Fibroblast of pulmonary artery (primary cell): ENCODE results near the gene TCP11.

Experiments used
- DNase-seq: peaks from one replicate; pipeline ENCODE4 v3.0.0-alpha.2; 2010; ENCODE audit warnings: low read depth
- H3K4me3 ChIP-seq: replicated peaks from 2 replicates; pipeline ENCODE4 v1.5.1; 2011; ENCODE audit warnings: low read depth, mild to moderate bottlenecking, control low read depth, low read length, moderate library complexity
- TF ChIP-seq, protein P1 (sequence below): IDR thresholded peaks from 2 replicates; pipeline ENCODE4 v1.5.1; 2011; ENCODE audit warnings: mild to moderate bottlenecking, control low read depth, low read length, inconsistent platforms; ENCODE audit errors: missing control alignments

Gene TCP11

GRCh38 chr6:35166520-35166919, 25.4 kb upstream of the TCP11 start:
- H3K4me3 ChIP-seq = no peak overlapping the region
- DNase-seq = no peak
- TF ChIP-seq, protein P1, sequence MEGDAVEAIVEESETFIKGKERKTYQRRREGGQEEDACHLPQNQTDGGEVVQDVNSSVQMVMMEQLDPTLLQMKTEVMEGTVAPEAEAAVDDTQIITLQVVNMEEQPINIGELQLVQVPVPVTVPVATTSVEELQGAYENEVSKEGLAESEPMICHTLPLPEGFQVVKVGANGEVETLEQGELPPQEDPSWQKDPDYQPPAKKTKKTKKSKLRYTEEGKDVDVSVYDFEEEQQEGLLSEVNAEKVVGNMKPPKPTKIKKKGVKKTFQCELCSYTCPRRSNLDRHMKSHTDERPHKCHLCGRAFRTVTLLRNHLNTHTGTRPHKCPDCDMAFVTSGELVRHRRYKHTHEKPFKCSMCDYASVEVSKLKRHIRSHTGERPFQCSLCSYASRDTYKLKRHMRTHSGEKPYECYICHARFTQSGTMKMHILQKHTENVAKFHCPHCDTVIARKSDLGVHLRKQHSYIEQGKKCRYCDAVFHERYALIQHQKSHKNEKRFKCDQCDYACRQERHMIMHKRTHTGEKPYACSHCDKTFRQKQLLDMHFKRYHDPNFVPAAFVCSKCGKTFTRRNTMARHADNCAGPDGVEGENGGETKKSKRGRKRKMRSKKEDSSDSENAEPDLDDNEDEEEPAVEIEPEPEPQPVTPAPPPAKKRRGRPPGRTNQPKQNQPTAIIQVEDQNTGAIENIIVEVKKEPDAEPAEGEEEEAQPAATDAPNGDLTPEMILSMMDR = no peak

DNA sequence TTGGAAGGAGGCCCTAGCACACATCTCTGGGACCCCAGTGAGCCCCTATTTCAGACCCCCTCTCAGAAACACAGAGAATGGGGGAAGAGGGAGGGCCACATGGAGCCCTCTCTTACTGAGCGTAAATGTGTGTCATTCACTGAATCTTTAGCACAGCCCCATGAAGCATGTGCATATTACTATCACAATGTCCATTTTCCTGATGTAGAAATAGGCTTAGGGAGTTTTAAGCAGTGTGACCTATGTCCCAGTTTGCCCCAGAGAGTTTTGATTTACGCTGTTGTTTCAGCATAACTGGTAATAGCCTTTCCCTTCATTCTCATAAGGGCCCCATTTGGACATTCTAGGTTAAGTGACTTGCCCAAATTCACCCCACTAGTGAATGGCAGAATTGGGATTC, 25.0 kb upstream of the TCP11 start:
- H3K4me3 ChIP-seq = no peak overlapping the region
- TF ChIP-seq, protein P1 = no peak
- no peak for DNase-seq

- TF ChIP-seq, protein P1 = no peak
- no peak for DNase-seq
- no peak overlapping the region for H3K4me3 ChIP-seq
Observed at GRCh38 chr6:35165630-35166071, 24.5 kb upstream of the TCP11 start.

DNA sequence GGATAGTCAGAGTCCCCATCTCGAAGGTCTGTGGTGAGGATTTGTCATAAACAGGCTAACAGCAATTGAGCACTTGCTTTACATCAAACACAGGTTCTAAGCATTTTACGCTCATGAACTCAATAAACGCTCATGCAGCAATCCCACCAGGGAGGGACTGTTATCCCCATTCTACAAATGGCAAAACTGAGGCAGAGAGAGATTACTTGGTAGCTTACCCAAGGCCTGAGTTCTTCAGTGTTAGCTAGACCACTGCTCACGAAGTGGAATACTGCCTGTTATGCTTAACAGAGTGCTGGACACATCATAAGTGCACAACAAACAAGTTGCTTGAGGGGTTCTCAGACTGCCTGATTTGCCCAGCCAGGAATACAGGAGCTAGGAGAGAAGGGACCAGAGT, 23.7 kb upstream of the TCP11 start:
- DNase-seq = no peak
- TF ChIP-seq, protein P1 = no peak
- no peak overlapping the region for H3K4me3 ChIP-seq

DNA sequence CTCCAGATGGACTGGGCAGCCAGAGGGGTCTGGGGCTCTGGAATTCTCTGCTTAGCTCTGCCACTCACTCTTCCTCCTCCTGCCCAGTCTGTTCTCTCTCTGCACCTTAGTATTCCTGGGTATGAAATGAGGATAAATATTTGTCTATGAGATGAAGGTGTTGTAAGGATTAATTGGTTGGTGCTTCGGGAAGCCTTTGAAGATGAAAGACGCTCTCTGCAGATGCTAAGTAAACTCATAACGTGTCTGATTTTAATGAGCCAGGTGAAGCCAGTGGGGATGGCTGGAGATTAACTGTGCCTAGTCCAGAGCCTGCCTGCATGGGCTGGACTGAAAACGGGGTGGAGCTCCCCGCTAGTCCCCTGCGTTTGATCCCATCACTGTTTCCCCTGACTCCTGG, 23.1 kb upstream of the TCP11 start:
- TF ChIP-seq, protein P1 = no peak
- no peak overlapping the region for H3K4me3 ChIP-seq
- DNase-seq = no peak

DNA sequence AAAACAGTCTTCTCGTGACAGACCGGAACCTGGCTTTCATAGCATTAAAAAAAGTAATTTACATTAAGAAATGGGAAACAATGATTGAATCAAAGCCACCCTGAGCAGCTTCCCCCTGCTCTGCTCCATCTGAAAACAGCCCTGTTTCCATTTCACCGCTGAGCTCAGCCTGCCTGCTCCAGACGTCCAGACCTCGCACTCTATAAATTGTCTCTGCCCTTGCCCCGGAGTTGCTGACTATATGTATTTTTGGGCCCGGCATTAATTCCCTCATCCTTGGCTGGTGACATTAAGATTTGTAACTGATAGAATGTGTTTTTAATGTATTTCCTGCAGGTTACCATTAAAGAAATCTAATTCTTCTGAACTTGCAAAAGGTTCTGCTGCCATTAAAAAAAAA, 22.7 kb upstream of the TCP11 start:
- TF ChIP-seq, protein P1 = no peak
- H3K4me3 ChIP-seq = no peak overlapping the region
- DNase-seq = no peak

- DNase-seq = peak; percentile 50
- TF ChIP-seq, protein P1 = no peak
- no peak overlapping the region for H3K4me3 ChIP-seq
Observed at GRCh38 chr6:35161776-35162607, 20.9 kb upstream of the TCP11 start.
